Keratinocyte (primary cell): Measurements from ENCODE around the gene EPS8L2.

ENCODE experiments used
- EZH2 ChIP-seq: IDR thresholded peaks from one replicate; pipeline ENCODE4 v1.6.1; 2012; ENCODE audit warnings: inconsistent platforms, mild to moderate bottlenecking, low read length, moderate library complexity
- TF ChIP-seq, protein P1 (sequence below), 3 experiments: IDR thresholded peaks in 1 of 3; conservative IDR thresholded peaks in 1 of 3; optimal IDR thresholded peaks in 1 of 3; 2 replicates in 2 of 3; 3 replicates in 1 of 3; pipeline versions ENCODE3 to v1.5.1; 2011; ENCODE audit warnings: low read length in 3 of 3, mild to moderate bottlenecking in 3 of 3, moderate library complexity in 2 of 3, control low read depth in 1 of 3, inconsistent platforms in 1 of 3; ENCODE audit not compliant: insufficient read depth in 2 of 3; ENCODE audit errors: extremely low read depth in 1 of 3

DNA sequence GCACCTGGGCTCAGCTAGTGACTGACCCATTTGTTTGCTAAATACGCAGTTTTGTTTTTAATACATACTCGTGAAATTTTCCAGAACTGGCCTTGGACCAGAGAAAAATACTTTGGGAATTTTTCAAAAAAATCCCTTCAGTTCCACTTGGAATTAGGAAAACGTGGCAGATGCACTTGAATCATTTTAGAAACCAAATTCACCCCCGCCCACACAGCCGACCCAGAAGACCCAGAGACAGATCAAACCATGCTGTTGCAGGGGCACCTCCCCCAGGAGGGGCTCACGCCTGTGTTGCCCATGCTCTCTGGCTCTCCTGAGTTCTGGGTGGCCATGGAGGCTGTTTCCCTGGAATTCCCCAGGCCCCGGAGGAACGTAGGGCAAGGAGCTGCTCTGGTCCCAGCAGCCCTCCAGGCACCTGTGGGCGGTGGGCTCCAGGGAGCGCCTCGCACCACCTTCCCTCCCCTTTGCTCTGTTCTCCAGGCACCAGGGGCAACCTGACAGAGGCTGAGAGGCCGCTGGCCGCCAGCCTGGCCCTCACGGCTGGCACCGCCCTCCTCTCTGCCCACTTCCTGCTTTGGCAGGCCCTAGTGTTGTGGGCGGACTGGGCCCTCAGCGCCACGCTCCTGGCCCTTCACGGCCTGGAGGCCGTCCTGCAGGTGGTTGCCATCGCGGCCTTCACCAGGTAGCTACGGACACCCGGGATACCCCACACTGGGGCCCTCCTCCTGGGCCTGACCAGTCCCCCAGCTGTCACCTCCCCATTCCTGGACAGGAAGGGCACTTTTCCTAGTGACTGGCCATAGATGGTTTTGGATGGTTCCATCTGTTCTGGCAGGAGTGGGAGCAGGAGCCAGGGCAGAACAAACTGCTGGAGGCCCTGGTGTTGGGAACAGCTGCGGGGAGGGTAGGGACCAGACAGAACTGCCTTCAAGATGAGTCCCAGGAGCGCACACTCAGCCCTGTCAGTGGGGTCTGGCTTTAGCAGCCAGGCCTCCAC, 3.3 kb upstream of the EPS8L2 start:
- no peak for TF ChIP-seq EZH2
- TF ChIP-seq, protein P1, sequence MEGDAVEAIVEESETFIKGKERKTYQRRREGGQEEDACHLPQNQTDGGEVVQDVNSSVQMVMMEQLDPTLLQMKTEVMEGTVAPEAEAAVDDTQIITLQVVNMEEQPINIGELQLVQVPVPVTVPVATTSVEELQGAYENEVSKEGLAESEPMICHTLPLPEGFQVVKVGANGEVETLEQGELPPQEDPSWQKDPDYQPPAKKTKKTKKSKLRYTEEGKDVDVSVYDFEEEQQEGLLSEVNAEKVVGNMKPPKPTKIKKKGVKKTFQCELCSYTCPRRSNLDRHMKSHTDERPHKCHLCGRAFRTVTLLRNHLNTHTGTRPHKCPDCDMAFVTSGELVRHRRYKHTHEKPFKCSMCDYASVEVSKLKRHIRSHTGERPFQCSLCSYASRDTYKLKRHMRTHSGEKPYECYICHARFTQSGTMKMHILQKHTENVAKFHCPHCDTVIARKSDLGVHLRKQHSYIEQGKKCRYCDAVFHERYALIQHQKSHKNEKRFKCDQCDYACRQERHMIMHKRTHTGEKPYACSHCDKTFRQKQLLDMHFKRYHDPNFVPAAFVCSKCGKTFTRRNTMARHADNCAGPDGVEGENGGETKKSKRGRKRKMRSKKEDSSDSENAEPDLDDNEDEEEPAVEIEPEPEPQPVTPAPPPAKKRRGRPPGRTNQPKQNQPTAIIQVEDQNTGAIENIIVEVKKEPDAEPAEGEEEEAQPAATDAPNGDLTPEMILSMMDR (optimal IDR thresholded peaks at IDR 0.05 in 1 of 3, IDR thresholded peaks at IDR 0.05 in 1 of 3, conservative IDR thresholded peaks at IDR 0.05 in 1 of 3; ENCODE audit: extremely low read depth in 1 of 3, insufficient read depth in 2 of 3, low read length in 3 of 3), result no peak
